Motor neuron (in vitro differentiated cells): ENCODE results near the gene TAF11L10. TPM values are rescaled to one million over a fixed set of nuclear protein-coding genes. Genes with fewer than 3 reads are reported as not detected.
"Not testable (repeated sequence)": the region's sequence is repeated elsewhere in the genome, so short reads cannot be mapped to it uniquely, and the experiment has no call there.

ENCODE experiments used
- ATAC-seq, 8 experiments: fragments of 200-7000 bp; cut with Tn5 transposase; replicated peaks in 6 of 8; 2 replicates each; pipeline ENCODE4 v1.8.0; 2021; ENCODE audit warnings: mild to moderate bottlenecking in 8 of 8, moderate library complexity in 8 of 8
- H3K27ac ChIP-seq, 2 donors: fragments of 250-450 bp; sonication (Bioruptor Pico); 2 replicates each; pipeline ENCODE4 v1.9.0; 2021; ENCODE audit warnings: antibody characterized with exemption in 2 of 2, mild to moderate bottlenecking in 2 of 2, moderate library complexity in 1 of 2
- H3K4me1 ChIP-seq, 2 donors: fragments of 250-450 bp; sonication (Bioruptor Pico); replicated peaks in 1 of 2; 2 replicates each; pipeline ENCODE4 v1.6.1; 2021; ENCODE audit warnings: antibody characterized with exemption in 2 of 2, mild to moderate bottlenecking in 2 of 2, moderate library complexity in 1 of 2
- H3K4me3 ChIP-seq, 5 donors: fragments of 250-450 bp; sonication (Bioruptor Pico); 2 replicates each; pipeline ENCODE4 v1.9.0; 2021; ENCODE audit warnings: antibody characterized with exemption in 5 of 5, mild to moderate bottlenecking in 5 of 5, moderate library complexity in 4 of 5
- WGBS, 10 experiments: fragments of 450-650 bp; shearing (Covaris generic); methylation state at CpG; one replicate each; pipeline ENCODE4 v1.0.0; 2022; 5-methylcytosine and 5-hydroxymethylcytosine counted together
- in situ Hi-C, 9 experiments: fragments of 400-800 bp; cut with MboI; loops; one replicate each; pipeline ENCODE4 v1.15.0; 2021; ENCODE audit warnings: low sequenced_read_pairs in 9 of 9, low pct_unique_long_range_greater_than_20kb in 2 of 9; ENCODE audit not compliant: unreplicated experiment in 9 of 9
- total RNA-seq, 8 experiments: library from RNA; unstranded; fragments of 300-600 nt; gene quantifications; 2 replicates each; pipeline versions ENCODE4 v1.2.3 to v1.2.4, GENCODE V29; 2022

TAF11L10 gene
- 1 to 10 TPM in 5 of 8 experiments, not detected in 3; 1.4 to 8.5 (median 2.1) TPM for total RNA-seq

GRCh38 chr5:17597728-17598127, at the start of gene TAF11L10:
Gene TAF11L10, minus strand, starts transcription at chr5:17597828.
- H3K27ac ChIP-seq, ATAC-seq, H3K4me1 ChIP-seq, H3K4me3 ChIP-seq, in situ Hi-C loops: not testable (repeated sequence)
- no CpG with 5 or more reads among the region's 15 CpGs for WGBS, 10 experiments

- Histone ChIP-seq H3K4me1 (no peaks in the 10 kb centered on the region), H3K27ac (no peak within 1 kb of the TSS), H3K4me3 (no peak within 1 kb of the TSS)
- WGBS, 10 experiments = 31 to 100% (median 90%) methylated on average over 1 to 5 of the region's 5 CpGs; no CpG with 5 or more reads in 5 of the 10 experiments
- ATAC-seq = no peak
- in situ Hi-C loops = no loop called here
These were observed 36.5 kb upstream of the TAF11L10 start, which contains the start of gene TAF11L14 for GRCh38 chr5:17634160-17634559. Gene TAF11L14, plus strand, starts transcription at chr5:17634460.

GRCh38 chr5:17631788-17632187, 34.2 kb upstream of the TAF11L10 start, which contains the start of gene TAF11L13:
Gene TAF11L13, plus strand, starts transcription at chr5:17632088.
- in situ Hi-C loops, H3K4me1 ChIP-seq, H3K27ac ChIP-seq, H3K4me3 ChIP-seq, ATAC-seq: not testable (repeated sequence)
- no CpG with 5 or more reads among the region's 12 CpGs for WGBS, 10 experiments

- in situ Hi-C loops = no loop called here
- H3K27ac ChIP-seq = no peak overlapping the region
- H3K4me1 ChIP-seq = no peaks in the 10 kb centered on the region
- 36 to 95% (median 89%) methylated on average over 1 to 7 of the region's 11 CpGs; no CpG with 5 or more reads in 5 of the 10 experiments for WGBS, 10 experiments
- H3K4me3 ChIP-seq = no peak overlapping the region
- no peak for ATAC-seq
These were observed 28.1 kb upstream of the TAF11L10 start for GRCh38 chr5:17625686-17626085.

- no peak overlapping the region for H3K27ac ChIP-seq
- ATAC-seq = no peak
- 55 to 95% (median 83%) methylated on average over 3 to 7 of the region's 17 CpGs; no CpG with 5 or more reads in 5 of the 10 experiments for WGBS, 10 experiments
- no peak overlapping the region for H3K4me3 ChIP-seq
- in situ Hi-C loops = no loop called here
- no peaks in the 10 kb centered on the region for H3K4me1 ChIP-seq
These were observed 23.0 kb upstream of the TAF11L10 start for GRCh38 chr5:17620627-17621026.

- ATAC-seq = no peak
- Histone ChIP-seq H3K27ac (no peak overlapping the region), H3K4me1 (no peaks in the 10 kb centered on the region), H3K4me3 (no peak overlapping the region)
- WGBS, 10 experiments = 0 to 100% (median 93%) methylated on average over 1 to 2 of the region's 3 CpGs; no CpG with 5 or more reads in 7 of the 10 experiments
- in situ Hi-C loops = no loop called here
These were observed 21.7 kb upstream of the TAF11L10 start for GRCh38 chr5:17619354-17619753.

- H3K27ac ChIP-seq = no peak overlapping the region
- in situ Hi-C loops = no loop called here
- no peak overlapping the region for H3K4me3 ChIP-seq
- ATAC-seq = no peak
- 26 to 100% (median 86%) methylated on average over 1 to 7 of the region's 17 CpGs; no CpG with 5 or more reads in 5 of the 10 experiments for WGBS, 10 experiments
- H3K4me1 ChIP-seq = no peaks in the 10 kb centered on the region
These were observed 17.4 kb upstream of the TAF11L10 start for GRCh38 chr5:17614872-17615605.

- H3K4me3 ChIP-seq, ATAC-seq, H3K27ac ChIP-seq, in situ Hi-C loops, H3K4me1 ChIP-seq: not testable (repeated sequence)
- WGBS, 10 experiments = 80 to 90% methylated on average over 1 to 2 of the region's 2 CpGs; no CpG with 5 or more reads in 8 of the 10 experiments
These were observed 12.5 kb upstream of the TAF11L10 start, which contains the start of gene TAF11L12 for GRCh38 chr5:17610092-17610491. Gene TAF11L12, plus strand, starts transcription at chr5:17610392.

GRCh38 chr5:17607461-17607860, 9.8 kb upstream of the TAF11L10 start:
- H3K27ac ChIP-seq, in situ Hi-C loops, ATAC-seq, H3K4me1 ChIP-seq, H3K4me3 ChIP-seq: not testable (repeated sequence)
- 27 to 100% (median 83%) methylated on average over 1 to 4 of the region's 4 CpGs; no CpG with 5 or more reads in 3 of the 10 experiments for WGBS, 10 experiments

GRCh38 chr5:17604951-17605350, 7.3 kb upstream of the TAF11L10 start:
- in situ Hi-C loops = no loop called here
- 20 to 100% (median 87%) methylated on average over 1 to 3 of the region's 14 CpGs; no CpG with 5 or more reads in 5 of the 10 experiments for WGBS, 10 experiments
- Histone ChIP-seq H3K4me1 (no peaks in the 10 kb centered on the region), H3K27ac (no peak overlapping the region), H3K4me3 (no peak overlapping the region)
- no peak for ATAC-seq

- H3K4me1 ChIP-seq, H3K27ac ChIP-seq, H3K4me3 ChIP-seq, ATAC-seq, in situ Hi-C loops: not testable (repeated sequence)
- WGBS, 10 experiments = 32 to 90% (median 46%) methylated on average over 1 to 5 of the region's 6 CpGs; no CpG with 5 or more reads in 4 of the 10 experiments
These were observed 6.3 kb upstream of the TAF11L10 start, which contains the start of gene TAF11L11 for GRCh38 chr5:17603880-17604279. Gene TAF11L11, plus strand, starts transcription at chr5:17604183.

GRCh38 chr5:17594255-17594654, 3.4 kb downstream of the TAF11L10 start, which contains the start of gene TAF11L9:
Gene TAF11L9, minus strand, starts transcription at chr5:17594394.
- H3K27ac ChIP-seq, H3K4me3 ChIP-seq, in situ Hi-C loops, H3K4me1 ChIP-seq, ATAC-seq: not testable (repeated sequence)
- no CpG with 5 or more reads among the region's 15 CpGs for WGBS, 10 experiments

- ATAC-seq, H3K4me3 ChIP-seq, H3K27ac ChIP-seq, H3K4me1 ChIP-seq, in situ Hi-C loops: not testable (repeated sequence)
- WGBS, 10 experiments = no CpG with 5 or more reads among the region's 16 CpGs
These were observed 6.8 kb downstream of the TAF11L10 start, which contains the start of gene TAF11L8 for GRCh38 chr5:17590860-17591259. Gene TAF11L8, minus strand, starts transcription at chr5:17590960.
